NCI-H748 (cell line): ENCODE data around the gene HSD17B7.
A peak's percentile ranks its signal among the peaks of the same experiment; 100 is the strongest.

Experiments
- DNase-seq: peaks from one replicate; lab custom pipeline; 2025; ENCODE audit not compliant: unreplicated experiment; lab: John Stamatoyannopoulos, UW

Gene HSD17B7

DNA sequence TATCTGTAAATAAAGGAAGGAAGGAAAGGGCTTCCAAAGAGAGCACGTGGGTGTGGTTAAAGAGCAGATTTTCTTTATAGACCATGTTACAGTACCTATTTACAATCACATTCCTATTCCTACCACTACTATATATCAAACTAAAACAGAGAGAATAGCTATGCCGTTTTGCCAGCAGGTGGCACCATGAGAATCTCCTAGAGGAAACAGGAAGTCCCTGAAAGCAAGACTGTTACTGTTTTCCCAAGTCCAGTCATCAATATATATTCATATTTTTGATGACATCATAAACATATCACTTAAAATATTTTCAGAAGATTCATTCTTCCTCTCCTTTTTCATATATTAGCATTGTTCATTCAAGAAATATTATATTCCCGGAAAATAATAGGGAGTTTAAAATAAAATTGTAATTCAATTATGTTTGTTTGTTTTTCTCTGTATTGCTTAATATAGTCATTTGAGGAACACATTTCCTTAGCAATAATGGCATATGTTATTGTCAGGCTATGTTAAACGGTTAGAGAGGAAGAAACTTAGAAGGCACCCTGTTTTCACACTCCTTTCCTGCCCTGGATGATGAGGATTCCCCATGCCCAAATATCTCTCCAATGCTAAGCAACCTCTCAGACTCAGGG, 63.9 kb downstream of the HSD17B7 start:
- DNase-seq, result peak; percentile 82

DNA sequence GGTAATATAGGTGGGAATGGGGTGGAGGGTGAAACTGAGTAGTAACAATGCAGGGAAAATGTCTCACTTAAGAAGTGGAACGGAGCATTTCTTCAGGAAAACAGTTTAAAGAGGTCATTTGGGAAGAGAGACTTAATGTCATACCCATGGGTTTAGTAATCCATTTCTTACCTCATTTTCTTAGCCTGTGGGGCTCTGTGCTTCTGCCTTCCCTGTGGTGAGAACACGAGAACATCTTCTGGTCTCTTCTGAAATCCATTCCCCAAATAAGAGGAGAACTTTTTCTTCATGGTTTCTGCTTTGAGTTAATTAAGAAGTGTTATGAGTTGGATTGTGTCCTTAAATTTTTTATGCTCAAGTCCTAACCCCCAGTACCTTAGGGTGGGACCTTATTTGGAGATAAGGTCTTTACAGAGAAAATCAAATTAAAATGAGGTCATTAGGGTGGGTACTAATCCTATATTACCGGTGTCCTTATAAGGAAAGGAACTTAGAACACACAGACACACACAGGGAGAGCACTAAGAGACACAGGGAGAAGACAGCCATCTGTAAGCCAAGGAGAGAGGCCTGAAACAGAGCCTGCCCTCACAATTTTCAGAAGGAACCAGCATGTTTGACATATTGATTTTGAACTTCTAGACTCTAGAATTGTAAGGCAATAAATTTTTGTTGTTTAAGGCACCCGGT, 65.1 kb downstream of the HSD17B7 start:
- DNase-seq, result no peak

DNA sequence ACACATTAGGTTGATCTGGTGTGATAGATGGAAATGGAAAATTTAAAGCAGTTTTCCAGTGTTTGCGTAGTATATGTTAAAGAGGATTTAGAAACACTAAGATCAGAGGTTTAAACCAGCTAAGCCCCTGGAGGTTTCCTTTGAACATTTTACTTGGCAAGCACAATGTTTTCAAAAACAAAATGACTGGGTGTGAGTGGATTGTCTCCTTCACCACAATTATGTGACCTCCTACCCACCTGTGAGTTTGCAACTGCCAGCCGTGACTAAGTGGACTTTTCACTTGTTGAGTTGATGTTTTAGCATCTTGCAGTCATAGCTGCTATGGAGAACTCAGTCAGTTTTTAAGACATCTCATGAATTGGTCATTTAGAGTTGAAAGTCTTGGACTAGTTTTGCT, 65.8 kb downstream of the HSD17B7 start:
- DNase-seq, result no peak

DNA sequence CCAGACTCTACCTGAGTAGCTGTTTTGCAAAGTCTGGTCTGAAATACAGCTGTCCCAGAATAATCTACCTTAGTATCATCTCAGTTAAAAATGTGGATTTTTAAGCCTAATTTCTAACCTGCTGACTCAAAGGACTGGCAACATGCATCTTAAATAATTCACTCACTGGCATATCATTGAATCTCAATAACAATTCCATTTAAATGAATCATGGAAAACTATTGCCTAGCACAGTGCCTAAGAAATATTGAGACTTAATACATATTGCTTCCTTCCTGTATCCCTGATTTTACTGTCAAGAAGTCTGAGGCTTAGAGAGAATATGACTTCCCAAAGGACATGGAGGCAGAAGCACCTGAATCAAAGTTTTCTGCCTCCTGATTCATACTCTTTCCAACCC, 67.3 kb downstream of the HSD17B7 start:
- DNase-seq, result no peak

DNA sequence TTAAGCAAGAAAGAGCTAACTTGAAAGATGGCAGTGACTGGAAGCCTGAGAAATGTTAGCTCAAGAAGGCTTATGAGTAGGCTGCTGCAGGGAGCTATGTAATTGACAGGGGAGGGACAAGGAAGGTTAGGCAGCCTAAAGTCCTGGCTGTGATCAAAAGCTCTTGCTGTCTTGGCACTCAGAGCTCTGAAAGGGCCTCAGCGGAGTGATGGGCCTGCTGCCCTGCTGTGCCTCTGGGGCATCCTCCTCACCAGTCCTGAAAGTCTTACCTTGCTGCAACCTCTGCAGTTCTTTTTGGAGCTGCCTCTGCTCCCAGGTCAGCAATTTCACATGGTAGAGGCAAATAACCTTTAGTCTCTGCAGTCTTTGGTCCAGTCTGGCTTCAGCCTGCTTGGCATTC, 68.7 kb downstream of the HSD17B7 start:
- no peak for DNase-seq

DNA sequence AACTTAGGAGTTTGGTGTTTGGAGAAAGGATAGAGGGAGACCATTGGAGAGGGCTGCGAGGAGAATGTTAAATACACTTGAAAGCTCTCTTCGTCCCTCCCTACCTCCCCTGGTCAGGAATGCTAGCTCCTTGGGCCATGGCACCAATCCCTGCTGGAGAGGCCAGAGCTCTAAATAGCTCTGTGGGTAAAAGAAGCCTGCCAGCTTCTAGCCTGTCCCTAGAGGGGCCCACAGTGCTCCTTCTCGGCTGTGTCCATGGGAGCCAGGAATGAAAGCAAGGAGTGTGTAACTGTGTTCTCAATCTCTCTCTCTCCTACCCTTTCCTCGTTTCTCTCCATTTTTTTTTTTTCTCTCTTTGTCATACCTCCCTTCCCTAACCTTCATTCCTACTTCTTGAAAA, 70.6 kb downstream of the HSD17B7 start, which contains the start of gene CCDC190:
CCDC190 (minus strand) TSS at position 75 of the 400 bp plus-strand sequence. CDS start 1,529 bp downstream, outside the sequence.
- DNase-seq, result no peak

DNA sequence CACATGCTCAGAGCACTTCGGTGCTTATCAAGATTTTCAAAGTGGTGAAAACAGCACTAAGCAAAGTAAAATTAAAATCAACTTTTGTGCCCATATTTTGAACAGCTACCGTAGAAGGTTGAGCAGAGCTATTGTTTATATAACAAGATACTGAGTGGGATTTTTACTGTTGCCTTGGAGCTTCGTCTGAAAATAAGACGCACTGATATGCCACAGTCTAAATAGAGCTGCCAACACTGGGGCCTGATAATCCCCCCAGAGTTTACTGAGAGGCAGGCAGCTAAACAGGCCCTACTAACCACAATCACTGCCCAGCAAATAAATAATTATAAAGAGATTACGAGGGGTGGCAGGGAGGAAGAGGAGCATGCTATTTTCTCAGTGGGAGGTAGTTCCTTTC, 71.1 kb downstream of the HSD17B7 start:
- DNase-seq, result peak; percentile 31
